Stomach (tissue), 9 donors: ENCODE measurements around the gene MAP3K14. TPM values are rescaled to one million over a fixed set of nuclear protein-coding genes. Genes with fewer than 3 reads are reported as not detected.
A peak's percentile ranks its signal among the peaks of the same experiment; 100 is the strongest.
"Not testable (repeated sequence)": the region's sequence is repeated elsewhere in the genome, so short reads cannot be mapped to it uniquely, and the experiment has no call there.

Experiments used
- DNase-seq, 2 donors: peaks; one replicate each; pipeline versions ENCODE4 v3.0.0 to v3.0.0-alpha.2; 2013 to 2019
- H3K27ac ChIP-seq, 5 donors: fragments of 200-600 bp in 4 of 5; sonication (generic) in 4 of 5; one replicate each; pipeline ENCODE4 v1.5.1; 2013 to 2019; ENCODE audit warnings: mild to moderate bottlenecking in 1 of 5, moderate library complexity in 1 of 5
- H3K27me3 ChIP-seq, 3 donors: fragments of 200-600 bp; sonication (generic); one replicate each; pipeline ENCODE4 v1.5.1; 2017 to 2019; ENCODE audit warnings: mixed run types in 1 of 3
- H3K36me3 ChIP-seq, 4 donors: fragments of 200-600 bp; sonication (generic); 1 replicate in 3 of 4; 2 replicates in 1 of 4; pipeline ENCODE4 v1.5.1; 2016 to 2019
- H3K4me1 ChIP-seq, 4 donors: fragments of 200-600 bp; sonication (generic); one replicate each; pipeline ENCODE4 v1.5.1; 2016 to 2019
- H3K4me3 ChIP-seq, 4 donors: fragments of 200-600 bp; sonication (generic) in 3 of 4; one replicate each; pipeline ENCODE4 v1.5.1; 2016 to 2019; ENCODE audit warnings: mild to moderate bottlenecking in 1 of 4
- H3K9me3 ChIP-seq, 4 donors: fragments of 200-600 bp; sonication (generic); one replicate each; pipeline ENCODE4 v1.5.1; 2016 to 2019
- EP300 ChIP-seq: sonication (generic); formaldehyde crosslinking; IDR thresholded peaks from one replicate; pipeline ENCODE4 v1.6.1; 2017; ENCODE audit warnings: antibody characterized with exemption
- POLR2A ChIP-seq, 4 donors: fragments of 450-650 bp; IDR thresholded peaks; one replicate each; pipeline ENCODE4 v1.6.1; 2016; ENCODE audit warnings: antibody characterized with exemption in 4 of 4, control low read depth in 2 of 4, mild to moderate bottlenecking in 1 of 4, moderate library complexity in 1 of 4
- POLR2AphosphoS5 ChIP-seq, 3 donors: sonication (generic); formaldehyde crosslinking; IDR thresholded peaks; one replicate each; pipeline ENCODE4 v1.6.1; 2016; ENCODE audit warnings: antibody characterized with exemption in 3 of 3
- WGBS, 5 donors: extraction: QIAGEN DNeasy Blood & Tissue Kit in 3 of 5; methylation state at CpG; one replicate each; pipeline versions ENCODE4 v1.1.5 to v1.1.7; 2013 to 2018; 5-methylcytosine and 5-hydroxymethylcytosine counted together
- intact Hi-C: fragments of 100-400 bp; cut with DNase I; formaldehyde crosslinking; loops from one replicate; pipeline ENCODE4 v1.15.1; 2023; ENCODE audit warnings: low total_unique reads
- polyA plus RNA-seq, 3 donors: library from polyadenylated mRNA; stranded (reverse); fragments of 200-250 nt; gene quantifications; one replicate each; pipeline ENCODE4 v1.2.3, GENCODE V29; 2013
- total RNA-seq, 5 donors: library from RNA; depleted of rRNA; stranded (reverse); fragments of >200 nt; gene quantifications; one replicate each; pipeline versions ENCODE4 v1.1.0 to v1.2.3, GENCODE V29; 2014 to 2016
- TF ChIP-seq, protein P1 (sequence below), 7 experiments: fragments of 450-650 bp in 4 of 7; fragments of 200-600 bp in 3 of 7; sonication (generic) in 3 of 7; IDR thresholded peaks; one replicate each; pipeline ENCODE4 v1.5.1; 2016 to 2019; ENCODE audit warnings: antibody characterized with exemption in 7 of 7, control low read depth in 2 of 7, mild to moderate bottlenecking in 1 of 7
- donor health status: healthy with polysubstance abuse.
- donor health status: Bipolar disorder and iron deficiency.
- donor health status: healthy.

Gene MAP3K14
- total and polyA plus RNA-seq, 8 donors = 1.2 to 17.7 (median 8.1) TPM

DNA sequence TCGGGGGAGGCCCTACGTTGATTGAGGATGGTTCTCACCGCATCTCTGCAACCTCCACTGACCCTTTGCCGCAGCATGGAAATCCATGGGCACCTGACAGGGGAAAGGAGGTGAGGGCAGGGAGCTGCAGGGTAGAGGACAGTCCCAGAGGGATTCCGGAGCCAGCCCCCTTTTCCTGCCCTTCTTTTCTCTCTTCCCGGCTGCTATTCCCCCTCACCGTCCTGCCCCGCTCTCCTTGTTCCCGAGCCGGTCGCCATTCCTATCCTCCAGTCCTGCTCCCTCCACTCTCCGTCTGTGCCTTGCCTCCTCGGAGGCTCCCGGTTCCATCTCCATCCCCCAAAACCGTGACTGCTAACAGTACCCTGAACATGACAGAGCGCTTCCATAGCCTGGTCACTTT is 59.7 kb downstream of the MAP3K14 start:
- Histone ChIP-seq H3K9me3 (no peaks in the 10 kb centered on the region), H3K27me3 (no peaks in the 10 kb centered on the region), H3K27ac (no peak overlapping the region), H3K4me3 (no peak overlapping the region), H3K36me3 (no peaks in the 10 kb centered on the region), H3K4me1 (peaks cover 8 to 20% (median 12%) of the 10 kb centered on the region in 4 donors)
- 83 to 86% (median 84%) methylated on average over 16 of the region's 16 CpGs for WGBS, 5 donors
- intact Hi-C loops = no loop called here
- TF ChIP-seq EP300 = no peak
- no peak for TF ChIP-seq POLR2A (IDR thresholded peaks at IDR 0.05)
- no peak for TF ChIP-seq POLR2AphosphoS5 (IDR thresholded peaks at IDR 0.05)
- TF ChIP-seq, protein P1, sequence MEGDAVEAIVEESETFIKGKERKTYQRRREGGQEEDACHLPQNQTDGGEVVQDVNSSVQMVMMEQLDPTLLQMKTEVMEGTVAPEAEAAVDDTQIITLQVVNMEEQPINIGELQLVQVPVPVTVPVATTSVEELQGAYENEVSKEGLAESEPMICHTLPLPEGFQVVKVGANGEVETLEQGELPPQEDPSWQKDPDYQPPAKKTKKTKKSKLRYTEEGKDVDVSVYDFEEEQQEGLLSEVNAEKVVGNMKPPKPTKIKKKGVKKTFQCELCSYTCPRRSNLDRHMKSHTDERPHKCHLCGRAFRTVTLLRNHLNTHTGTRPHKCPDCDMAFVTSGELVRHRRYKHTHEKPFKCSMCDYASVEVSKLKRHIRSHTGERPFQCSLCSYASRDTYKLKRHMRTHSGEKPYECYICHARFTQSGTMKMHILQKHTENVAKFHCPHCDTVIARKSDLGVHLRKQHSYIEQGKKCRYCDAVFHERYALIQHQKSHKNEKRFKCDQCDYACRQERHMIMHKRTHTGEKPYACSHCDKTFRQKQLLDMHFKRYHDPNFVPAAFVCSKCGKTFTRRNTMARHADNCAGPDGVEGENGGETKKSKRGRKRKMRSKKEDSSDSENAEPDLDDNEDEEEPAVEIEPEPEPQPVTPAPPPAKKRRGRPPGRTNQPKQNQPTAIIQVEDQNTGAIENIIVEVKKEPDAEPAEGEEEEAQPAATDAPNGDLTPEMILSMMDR (IDR thresholded peaks at IDR 0.05) = no peak
- DNase-seq = no peak

GRCh38 chr17:45256114-45256966 is 60.5 kb downstream of the MAP3K14 start:
- no peak overlapping the region for H3K4me3 ChIP-seq
- TF ChIP-seq EP300 = no peak
- 63 to 80% (median 75%) methylated on average over 10 to 14 of the region's 14 CpGs for WGBS, 5 donors
- H3K9me3 ChIP-seq = no peaks in the 10 kb centered on the region
- no peak for DNase-seq
- no peaks in the 10 kb centered on the region for H3K36me3 ChIP-seq
- intact Hi-C loops = no loop called here
- H3K27me3 ChIP-seq = no peaks in the 10 kb centered on the region
- H3K27ac ChIP-seq = no peak overlapping the region
- H3K4me1 ChIP-seq = peaks cover 8 to 20% (median 11%) of the 10 kb centered on the region in 4 donors

- Histone ChIP-seq H3K27me3 (no peaks in the 10 kb centered on the region), H3K27ac (no peak overlapping the region), H3K9me3 (no peaks in the 10 kb centered on the region), H3K36me3 (peaks cover 0 to 2% (median 0%) of the 10 kb centered on the region in 4 donors), H3K4me1 (peaks cover 8 to 24% (median 11%) of the 10 kb centered on the region in 4 donors), H3K4me3 (no peak overlapping the region)
- TF ChIP-seq POLR2A (IDR thresholded peaks at IDR 0.05) = no peak
- TF ChIP-seq EP300 = no peak
- TF ChIP-seq, protein P1 (IDR thresholded peaks at IDR 0.05) = no peak
- TF ChIP-seq POLR2AphosphoS5 (IDR thresholded peaks at IDR 0.05) = no peak
- DNase-seq = no peak
- intact Hi-C loops = no loop called here
- WGBS, 5 donors = 85 to 99% (median 98%) methylated on average over 7 to 8 of the region's 8 CpGs
Measured at GRCh38 chr17:45255358-45255757, 61.5 kb downstream of the MAP3K14 start.

- no peak overlapping the region for H3K4me3 ChIP-seq
- TF ChIP-seq EP300 (no peak), POLR2A (IDR thresholded peaks at IDR 0.05) (no peak), POLR2AphosphoS5 (IDR thresholded peaks at IDR 0.05) (no peak)
- TF ChIP-seq, protein P1 (IDR thresholded peaks at IDR 0.05) = no peak
- intact Hi-C loops = no loop called here
- no peaks in the 10 kb centered on the region for H3K9me3 ChIP-seq
- no peaks in the 10 kb centered on the region for H3K27me3 ChIP-seq
- DNase-seq = no peak
- WGBS, 5 donors = 86 to 98% (median 96%) methylated on average over 4 of the region's 4 CpGs
- H3K4me1 ChIP-seq = peaks cover 8 to 24% (median 11%) of the 10 kb centered on the region in 4 donors
- H3K27ac ChIP-seq = no peak overlapping the region
- peaks cover 0 to 9% (median 0%) of the 10 kb centered on the region in 4 donors for H3K36me3 ChIP-seq
Measured at GRCh38 chr17:45253879-45254278, 62.9 kb downstream of the MAP3K14 start.

GRCh38 chr17:45253237-45253636 is 63.6 kb downstream of the MAP3K14 start:
- intact Hi-C loops, H3K9me3 ChIP-seq, DNase-seq, H3K36me3 ChIP-seq, H3K4me3 ChIP-seq, H3K27me3 ChIP-seq: not testable (repeated sequence)
- Histone ChIP-seq H3K27ac (peak overlapping the region in 3 of 5 donors; percentile 14 to 34 (median 26)), H3K4me1 (peaks cover 8 to 31% (median 14%) of the 10 kb centered on the region in 4 donors)
- 86 to 98% (median 96%) methylated on average over 7 of the region's 7 CpGs for WGBS, 5 donors
